SW 1271 (cell line): ENCODE data around the gene ZSCAN5A.
"Not testable (repeated sequence)": the region's sequence is repeated elsewhere in the genome, so short reads cannot be mapped to it uniquely, and the experiment has no call there.

Experiments used
- DNase-seq, 2 experiments: peaks; one replicate each; lab custom pipeline; 2025; lab: John Stamatoyannopoulos, UW

Gene ZSCAN5A

DNA sequence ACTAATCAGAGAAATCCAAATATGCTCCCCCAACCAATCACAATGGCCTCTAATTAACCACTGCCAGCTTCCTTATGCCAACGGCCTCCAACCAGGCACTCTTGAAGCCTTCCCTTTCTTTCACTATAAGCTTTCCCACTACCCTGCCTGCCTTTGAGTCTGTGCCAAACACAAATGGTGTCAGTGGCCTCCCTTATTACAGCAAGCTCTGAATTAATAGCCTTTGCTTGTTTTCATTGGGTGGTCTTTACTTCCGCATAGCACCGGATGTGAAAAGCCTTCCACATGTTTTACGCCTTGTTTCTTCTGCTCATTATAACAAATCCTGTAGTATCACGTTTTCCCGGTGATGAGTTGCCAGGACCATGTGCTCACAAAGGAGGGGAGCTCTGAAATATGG lies 43.5 kb downstream of the ZSCAN5A start:
- no peak for DNase-seq

- no peak for DNase-seq
Observed at GRCh38 chr19:56270676-56271075, 44.0 kb downstream of the ZSCAN5A start.

GRCh38 chr19:56269348-56269747 lies 45.3 kb downstream of the ZSCAN5A start:
- no peak for DNase-seq

- no peak for DNase-seq
Observed at GRCh38 chr19:56266051-56266450, 48.6 kb downstream of the ZSCAN5A start.

GRCh38 chr19:56263319-56263718 lies 51.3 kb downstream of the ZSCAN5A start:
- DNase-seq: no peak

DNA sequence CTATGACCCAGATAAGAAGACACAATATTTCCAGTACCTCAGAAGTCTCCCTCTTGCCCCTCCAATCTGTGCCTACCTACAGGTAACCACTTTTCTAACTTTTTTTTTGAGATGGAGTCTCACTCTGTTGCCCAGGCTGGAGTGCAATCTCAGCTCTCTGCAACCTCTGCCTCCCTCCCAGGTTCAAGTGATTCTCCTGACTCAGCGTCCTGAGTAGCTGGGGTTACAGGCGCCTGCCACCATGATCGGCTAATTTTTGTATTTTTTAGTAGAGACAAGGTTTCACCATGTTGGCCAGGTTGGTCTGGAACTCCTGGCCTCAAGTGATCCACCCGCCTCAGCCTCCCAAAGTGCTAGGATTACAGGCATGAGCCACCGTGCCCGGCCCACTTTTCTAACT lies 52.7 kb downstream of the ZSCAN5A start:
- not testable (repeated sequence) for DNase-seq

GRCh38 chr19:56261145-56261544 lies 53.5 kb downstream of the ZSCAN5A start:
- DNase-seq: no peak

- DNase-seq: no peak
Observed at GRCh38 chr19:56258272-56258671, 56.4 kb downstream of the ZSCAN5A start.

- DNase-seq: peak in 1 of 2 experiments; percentile 48
Observed at GRCh38 chr19:56253737-56254136, 60.9 kb downstream of the ZSCAN5A start.

GRCh38 chr19:56252699-56253422 lies 61.8 kb downstream of the ZSCAN5A start:
- peak; percentile 4 to 10 for DNase-seq

DNA sequence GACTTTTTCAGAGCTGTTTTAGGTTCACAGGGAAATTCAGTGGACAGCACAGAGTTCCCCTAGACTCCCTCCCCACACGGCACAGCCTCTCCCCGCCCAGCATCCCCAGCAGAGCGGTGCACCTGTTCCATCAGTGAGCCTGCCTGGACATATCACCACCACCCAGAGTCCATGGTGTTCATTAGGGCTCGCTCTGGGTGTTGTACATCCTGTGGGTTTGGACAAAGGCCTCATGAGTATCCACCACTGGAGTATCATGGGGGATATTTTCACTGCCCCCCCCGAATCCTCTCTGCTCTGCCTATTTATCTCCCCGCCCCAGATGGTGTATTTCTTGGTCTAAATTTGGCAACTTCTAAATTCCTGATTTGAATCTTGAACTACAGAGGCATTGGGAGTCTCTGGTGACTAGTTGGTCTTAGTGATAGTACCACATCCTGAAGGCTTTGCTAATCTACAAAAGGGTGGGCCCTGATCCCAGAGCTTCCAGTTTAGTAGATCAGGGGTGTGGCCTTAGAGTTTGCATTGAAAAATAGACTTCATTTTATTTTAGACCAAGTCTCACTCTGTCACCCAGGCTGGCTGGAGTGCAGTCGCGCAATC lies 65.8 kb downstream of the ZSCAN5A start:
- DNase-seq: not testable (repeated sequence)

DNA sequence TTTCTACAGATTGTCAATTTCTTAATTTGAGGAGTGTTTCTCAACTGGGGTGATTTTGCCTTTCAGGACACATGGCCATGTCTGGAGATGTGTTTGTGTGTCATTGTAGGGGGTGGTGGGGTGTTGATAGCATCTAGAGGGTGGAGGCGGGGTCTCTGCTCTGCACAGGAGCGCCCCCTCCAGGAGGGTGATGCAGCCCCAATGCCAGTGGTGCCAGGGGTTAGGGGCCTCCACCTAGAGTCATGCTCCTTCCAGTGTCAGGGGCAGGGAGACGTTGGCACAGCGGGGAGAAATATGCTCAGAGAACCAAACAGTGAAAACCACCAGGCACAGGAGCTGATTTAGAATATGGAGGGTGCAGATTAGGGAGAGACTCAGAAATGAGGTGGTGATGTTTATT lies 68.9 kb downstream of the ZSCAN5A start:
- DNase-seq: not testable (repeated sequence)

DNA sequence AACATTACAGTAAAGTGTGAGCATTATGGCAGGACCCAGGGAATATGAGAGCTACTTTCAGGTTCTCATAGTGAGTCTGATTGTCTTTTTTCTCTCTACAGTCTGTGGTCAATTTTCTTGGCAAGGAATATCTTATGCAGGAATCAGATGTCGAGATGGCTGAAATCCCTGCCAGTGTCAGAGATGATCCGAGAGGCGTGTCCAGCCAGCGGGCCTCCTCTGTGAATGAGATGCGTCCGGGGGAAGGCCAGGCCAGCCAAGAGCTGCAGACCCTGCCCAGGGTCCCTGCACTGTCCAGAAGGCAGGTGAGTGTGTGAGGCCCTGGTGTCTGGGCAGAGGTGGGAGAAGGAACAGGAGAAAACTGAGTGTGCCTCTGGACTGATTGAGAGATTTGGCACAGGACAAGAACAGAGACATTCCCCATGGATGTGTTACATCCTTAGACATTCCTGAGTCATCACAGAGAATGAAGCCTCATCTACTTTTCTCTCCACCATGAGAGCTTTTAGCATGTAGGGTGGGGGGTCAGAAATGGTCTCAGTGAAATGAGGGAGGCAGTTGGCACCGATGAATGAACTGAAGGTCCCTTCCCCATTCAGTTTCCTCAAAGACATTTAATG lies 69.4 kb downstream of the ZSCAN5A start:
- DNase-seq: no peak

DNA sequence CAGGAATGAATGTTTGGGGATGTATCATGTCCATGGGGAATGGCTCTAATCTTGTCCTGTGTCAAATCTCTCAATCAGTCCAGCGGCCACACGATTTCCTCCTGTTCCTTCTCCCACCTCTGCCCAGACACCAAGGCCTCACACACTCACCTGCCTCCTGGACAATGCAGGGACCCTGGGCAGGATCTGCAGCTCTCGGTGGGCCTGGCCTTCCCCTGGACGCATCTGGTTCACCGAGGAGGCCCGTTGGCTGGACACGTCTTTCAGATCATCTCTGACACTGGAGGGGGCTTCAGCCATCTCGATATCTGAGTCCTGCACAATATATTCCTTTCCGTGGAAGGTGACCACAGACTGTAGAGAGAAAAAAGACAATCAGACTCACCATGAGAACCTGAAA lies 91.2 kb downstream of the ZSCAN5A start:
- DNase-seq: no peak

- no peak for DNase-seq
Observed at GRCh38 chr19:56222901-56223300, 91.7 kb downstream of the ZSCAN5A start.

GRCh38 chr19:56221851-56222250 lies 92.8 kb downstream of the ZSCAN5A start:
- no peak for DNase-seq

- DNase-seq: not testable (repeated sequence)
Observed at GRCh38 chr19:56221442-56221841, 93.2 kb downstream of the ZSCAN5A start.

GRCh38 chr19:56218961-56219360 lies 95.7 kb downstream of the ZSCAN5A start:
- no peak for DNase-seq

- no peak for DNase-seq
Observed at GRCh38 chr19:56217039-56217949, 97.3 kb downstream of the ZSCAN5A start.

DNA sequence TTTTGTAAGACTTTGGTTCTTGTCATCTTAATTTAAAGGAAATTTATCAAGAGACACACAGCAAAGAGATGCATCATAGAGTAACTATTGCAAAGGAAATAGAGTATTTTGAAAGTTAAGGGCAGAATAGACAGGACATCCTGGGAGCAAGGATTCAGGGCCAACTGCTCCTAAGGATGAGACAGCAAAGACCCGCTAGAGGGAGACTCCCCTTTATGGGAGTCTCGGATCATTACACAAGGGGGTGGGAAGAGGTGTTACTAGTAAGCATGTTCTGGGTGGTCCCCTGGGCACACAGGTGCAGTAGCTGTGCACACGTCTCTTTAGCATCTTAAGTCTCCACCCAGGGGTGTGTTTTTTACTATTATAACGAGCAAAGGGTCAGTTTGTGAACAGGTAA lies 102.9 kb downstream of the ZSCAN5A start:
- DNase-seq: no peak

- DNase-seq: not testable (repeated sequence)
Observed at GRCh38 chr19:56210036-56210435, 104.6 kb downstream of the ZSCAN5A start.

DNA sequence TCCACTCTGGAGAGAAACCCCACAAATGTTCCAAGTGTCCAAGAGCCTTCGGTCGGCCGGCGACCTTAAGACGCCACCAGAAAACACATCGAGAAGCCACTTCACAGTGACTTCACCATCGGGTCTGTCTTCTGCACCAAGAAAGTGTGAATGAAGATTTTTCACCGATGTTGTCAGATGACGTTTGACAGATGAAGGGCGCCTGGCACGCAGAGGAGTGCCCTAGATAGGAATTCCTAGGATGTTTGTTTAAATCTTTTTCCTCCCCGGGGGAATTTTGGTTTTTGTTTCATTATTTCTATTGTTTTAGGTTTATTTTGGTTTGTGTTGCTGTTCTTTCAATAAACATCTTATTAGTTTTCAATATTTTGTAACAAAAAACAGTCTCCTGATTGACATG lies 105.5 kb downstream of the ZSCAN5A start:
- DNase-seq: no peak
